GM23338 (cell line): Measurements from ENCODE around the gene TMEM213. TPM values are rescaled to one million over a fixed set of nuclear protein-coding genes. Genes with fewer than 3 reads are reported as not detected.

Experiments
- ATAC-seq: fragments of 200-7000 bp; cut with Tn5 transposase; 3 replicates; pipeline ENCODE4 v1.9.1; 2020
- DNase-seq: peaks from one replicate; pipeline ENCODE4 v3.0.0-alpha.2; 2015; ENCODE audit warnings: low spot score
- H2AFZ ChIP-seq: fragments of 200-600 bp; sonication (generic); 2 replicates; pipeline ENCODE4 v1.8.0; 2016; ENCODE audit warnings: antibody characterized with exemption, mild to moderate bottlenecking, moderate library complexity
- H3F3A ChIP-seq: fragments of 200-600 bp; sonication (generic); replicated peaks from 2 replicates; pipeline ENCODE4 v1.8.0; 2017; ENCODE audit warnings: antibody characterized with exemption, mixed run types, low read depth
- H3K27ac ChIP-seq: fragments of 200-600 bp; sonication (generic); 2 replicates; pipeline ENCODE4 v1.6.1; 2016; ENCODE audit warnings: low read depth
- H3K27me3 ChIP-seq: fragments of 200-600 bp; sonication (generic); 2 replicates; pipeline ENCODE4 v1.8.0; 2016; ENCODE audit warnings: mild to moderate bottlenecking, mixed run types, moderate library complexity; ENCODE audit not compliant: insufficient read depth
- H3K36me3 ChIP-seq: fragments of 200-600 bp; sonication (generic); 2 replicates; pipeline ENCODE4 v1.8.0; 2016; ENCODE audit warnings: mild to moderate bottlenecking; ENCODE audit not compliant: insufficient read depth
- H3K4me1 ChIP-seq: fragments of 200-600 bp; sonication (generic); 2 replicates; pipeline ENCODE4 v1.8.0; 2016; ENCODE audit warnings: mild to moderate bottlenecking, moderate library complexity; ENCODE audit not compliant: insufficient read depth
- H3K4me2 ChIP-seq: fragments of 200-600 bp; sonication (generic); 2 replicates; pipeline ENCODE4 v1.7.1; 2017; ENCODE audit warnings: mixed run types
- H3K4me3 ChIP-seq: fragments of 200-600 bp; sonication (generic); 2 replicates; pipeline ENCODE4 v1.6.1; 2016; ENCODE audit warnings: mixed run types
- H3K79me2 ChIP-seq: fragments of 200-600 bp; sonication (generic); replicated peaks from 2 replicates; pipeline ENCODE4 v1.8.0; 2017; ENCODE audit warnings: mild to moderate bottlenecking; ENCODE audit not compliant: insufficient read depth
- H3K9me2 ChIP-seq: fragments of 200-600 bp; sonication (generic); 2 replicates; pipeline ENCODE4 v1.8.0; 2017; ENCODE audit not compliant: insufficient read depth
- H4K20me1 ChIP-seq: fragments of 200-600 bp; sonication (generic); replicated peaks from 2 replicates; pipeline ENCODE4 v1.8.0; 2017; ENCODE audit warnings: mild to moderate bottlenecking; ENCODE audit not compliant: insufficient read depth
- H3K27ac Mint-ChIP-seq: 2 replicates; pipeline ENCODE4 v1.8.0; 2020; ENCODE audit warnings: inconsistent platforms, mild to moderate bottlenecking, moderate library complexity, mixed read lengths
- H3K27me3 Mint-ChIP-seq: 3 replicates; pipeline ENCODE4 v1.8.0; 2022; ENCODE audit warnings: low read depth, mild to moderate bottlenecking, moderate library complexity, mixed read lengths, inconsistent platforms; ENCODE audit not compliant: insufficient read depth, poor library complexity
- H3K36me3 Mint-ChIP-seq: 3 replicates; pipeline ENCODE4 v1.8.0; 2021; ENCODE audit warnings: low read depth, mild to moderate bottlenecking, inconsistent platforms, moderate library complexity, mixed read lengths
- H3K4me1 Mint-ChIP-seq: 3 replicates; pipeline ENCODE4 v1.8.0; 2020; ENCODE audit warnings: mild to moderate bottlenecking, inconsistent platforms, mixed read lengths
- H3K4me3 Mint-ChIP-seq: 3 replicates; pipeline ENCODE4 v1.8.0; 2021; ENCODE audit warnings: moderate library complexity, mild to moderate bottlenecking, inconsistent platforms, mixed read lengths
- H3K9me3 Mint-ChIP-seq: 3 replicates; pipeline ENCODE4 v1.8.0; 2020; ENCODE audit warnings: moderate library complexity, mild to moderate bottlenecking, inconsistent platforms, mixed read lengths
- CREB1 ChIP-seq: fragments of 250-450 bp; sonication (Bioruptor Pico); IDR thresholded peaks from 2 replicates; pipeline ENCODE4 v1.5.0; 2020; ENCODE audit warnings: low read depth, mild to moderate bottlenecking, moderate library complexity
- EZH2 ChIP-seq: fragments of 200-600 bp; sonication (generic); IDR thresholded peaks from one replicate; pipeline ENCODE4 v1.8.0; 2017; ENCODE audit warnings: antibody characterized with exemption, mild to moderate bottlenecking, low read depth; ENCODE audit not compliant: unreplicated experiment
- JUNB ChIP-seq: IDR thresholded peaks from one replicate; pipeline ENCODE4 v1.6.1; 2016; ENCODE audit warnings: antibody characterized with exemption; ENCODE audit not compliant: unreplicated experiment
- NANOG ChIP-seq: IDR thresholded peaks from 2 replicates; pipeline ENCODE4 v1.6.1; 2016; ENCODE audit warnings: antibody characterized with exemption, borderline replicate concordance
- POLR2AphosphoS5 ChIP-seq: IDR thresholded peaks from 2 replicates; pipeline ENCODE4 v1.6.1; 2016; ENCODE audit warnings: antibody characterized with exemption, low read depth
- STAT1 ChIP-seq: IDR thresholded peaks from one replicate; pipeline ENCODE4 v1.6.1; 2016; ENCODE audit warnings: antibody characterized with exemption; ENCODE audit not compliant: unreplicated experiment
- ZNF114 ChIP-seq: fragments of 250-450 bp; sonication (Bioruptor Pico); IDR thresholded peaks from 2 replicates; pipeline ENCODE4 v1.5.0; 2020; ENCODE audit warnings: mild to moderate bottlenecking, moderate library complexity
- ZNF331 ChIP-seq: fragments of 250-450 bp; sonication (Bioruptor Pico); IDR thresholded peaks from 2 replicates; pipeline ENCODE4 v1.5.0; 2020; ENCODE audit warnings: low read depth, mild to moderate bottlenecking, moderate library complexity
- polyA plus RNA-seq: library from polyadenylated mRNA; unstranded; fragments of >200 nt; fragmentation: Nextera tagmentation; extraction: Ambion mirVana; gene quantifications from 2 replicates; pipeline ENCODE4 v1.2.1, GENCODE V29; 2016
- total RNA-seq: library from RNA; depleted of rRNA; stranded (reverse); fragments of >200 nt; shearing (Covaris generic); gene quantifications from 2 replicates; pipeline ENCODE4 v1.2.3, GENCODE V29; 2014
- TF ChIP-seq, protein P1 (sequence below): IDR thresholded peaks from one replicate; pipeline ENCODE4 v1.6.1; 2018; ENCODE audit warnings: antibody characterized with exemption; ENCODE audit not compliant: unreplicated experiment
- TF ChIP-seq, protein P2 (sequence below): fragments of 250-450 bp; sonication (Bioruptor Pico); IDR thresholded peaks from 2 replicates; pipeline ENCODE4 v1.5.0; 2020; ENCODE audit warnings: mild to moderate bottlenecking, moderate library complexity

Gene TMEM213
- total and polyA plus RNA-seq, 2 experiments from 2014 or later, result 0.89 TPM; not detected in 1

GRCh38 chr7:138748666-138749065 lies 49.1 kb upstream of the TMEM213 start (continued):
- no peak for TF ChIP-seq POLR2AphosphoS5
- TF ChIP-seq CREB1 (CRISPR knock-in tag), result no peak
- no peak for TF ChIP-seq JUNB
- TF ChIP-seq, protein P1, sequence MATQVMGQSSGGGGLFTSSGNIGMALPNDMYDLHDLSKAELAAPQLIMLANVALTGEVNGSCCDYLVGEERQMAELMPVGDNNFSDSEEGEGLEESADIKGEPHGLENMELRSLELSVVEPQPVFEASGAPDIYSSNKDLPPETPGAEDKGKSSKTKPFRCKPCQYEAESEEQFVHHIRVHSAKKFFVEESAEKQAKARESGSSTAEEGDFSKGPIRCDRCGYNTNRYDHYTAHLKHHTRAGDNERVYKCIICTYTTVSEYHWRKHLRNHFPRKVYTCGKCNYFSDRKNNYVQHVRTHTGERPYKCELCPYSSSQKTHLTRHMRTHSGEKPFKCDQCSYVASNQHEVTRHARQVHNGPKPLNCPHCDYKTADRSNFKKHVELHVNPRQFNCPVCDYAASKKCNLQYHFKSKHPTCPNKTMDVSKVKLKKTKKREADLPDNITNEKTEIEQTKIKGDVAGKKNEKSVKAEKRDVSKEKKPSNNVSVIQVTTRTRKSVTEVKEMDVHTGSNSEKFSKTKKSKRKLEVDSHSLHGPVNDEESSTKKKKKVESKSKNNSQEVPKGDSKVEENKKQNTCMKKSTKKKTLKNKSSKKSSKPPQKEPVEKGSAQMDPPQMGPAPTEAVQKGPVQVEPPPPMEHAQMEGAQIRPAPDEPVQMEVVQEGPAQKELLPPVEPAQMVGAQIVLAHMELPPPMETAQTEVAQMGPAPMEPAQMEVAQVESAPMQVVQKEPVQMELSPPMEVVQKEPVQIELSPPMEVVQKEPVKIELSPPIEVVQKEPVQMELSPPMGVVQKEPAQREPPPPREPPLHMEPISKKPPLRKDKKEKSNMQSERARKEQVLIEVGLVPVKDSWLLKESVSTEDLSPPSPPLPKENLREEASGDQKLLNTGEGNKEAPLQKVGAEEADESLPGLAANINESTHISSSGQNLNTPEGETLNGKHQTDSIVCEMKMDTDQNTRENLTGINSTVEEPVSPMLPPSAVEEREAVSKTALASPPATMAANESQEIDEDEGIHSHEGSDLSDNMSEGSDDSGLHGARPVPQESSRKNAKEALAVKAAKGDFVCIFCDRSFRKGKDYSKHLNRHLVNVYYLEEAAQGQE, result no peak
- TF ChIP-seq EZH2, result no peak
- TF ChIP-seq NANOG, result no peak
- TF ChIP-seq ZNF114 (CRISPR knock-in tag), result no peak
- TF ChIP-seq STAT1, result no peak

GRCh38 chr7:138749960-138750359 lies 47.8 kb upstream of the TMEM213 start:
- H3K4me1 ChIP-seq, result peaks cover 10% of the 10 kb centered on the region; the same call in 1 of the 2 replicates
- H2AFZ ChIP-seq, result 0 out of 2 replicates have a peak overlapping the region, but pooled peaks have one; percentile 38
- H3K4me3 ChIP-seq, result no peak overlapping the region
- no peaks in the 10 kb centered on the region for H3K27me3 ChIP-seq
- H3K4me3 Mint-ChIP-seq, result no peak overlapping the region
- H3K36me3 Mint-ChIP-seq, result no peaks in the 10 kb centered on the region
- H3K27me3 Mint-ChIP-seq, result peaks cover 6% of the 10 kb centered on the region
- DNase-seq, result no peak
- TF ChIP-seq NANOG, result no peak
- no peak for ATAC-seq
- no peaks in the 10 kb centered on the region for H3K9me3 Mint-ChIP-seq
- H3K79me2 ChIP-seq, result no peaks in the 10 kb centered on the region
- H4K20me1 ChIP-seq, result no peaks in the 10 kb centered on the region
- H3K36me3 ChIP-seq, result no peaks in the 10 kb centered on the region
- no peak overlapping the region for H3K27ac Mint-ChIP-seq
- H3K9me2 ChIP-seq, result no peaks in the 10 kb centered on the region
- no peaks in the 10 kb centered on the region for H3F3A ChIP-seq
- no peak overlapping the region for H3K27ac ChIP-seq
- peaks cover 13% of the 10 kb centered on the region for H3K4me1 Mint-ChIP-seq
- no peak overlapping the region for H3K4me2 ChIP-seq

- Histone ChIP-seq H3K4me1 (peaks cover 13% of the 10 kb centered on the region), H3K4me2 (no peak overlapping the region), H3K27ac (no peak overlapping the region), H4K20me1 (no peaks in the 10 kb centered on the region), H3K4me3 (no peak overlapping the region), H3K27me3 (no peaks in the 10 kb centered on the region), H3K9me2 (no peaks in the 10 kb centered on the region), H3K79me2 (no peaks in the 10 kb centered on the region), H2AFZ (no peak overlapping the region), H3K36me3 (no peaks in the 10 kb centered on the region), H3F3A (no peaks in the 10 kb centered on the region)
- DNase-seq, result no peak
- H3K36me3 Mint-ChIP-seq, result no peaks in the 10 kb centered on the region
- no peak overlapping the region for H3K4me3 Mint-ChIP-seq
- no peak overlapping the region for H3K27ac Mint-ChIP-seq
- peaks cover 19% of the 10 kb centered on the region for H3K4me1 Mint-ChIP-seq
- ATAC-seq, result no peak
- H3K27me3 Mint-ChIP-seq, result peaks cover 6% of the 10 kb centered on the region
- no peaks in the 10 kb centered on the region for H3K9me3 Mint-ChIP-seq
- TF ChIP-seq, protein P2, sequence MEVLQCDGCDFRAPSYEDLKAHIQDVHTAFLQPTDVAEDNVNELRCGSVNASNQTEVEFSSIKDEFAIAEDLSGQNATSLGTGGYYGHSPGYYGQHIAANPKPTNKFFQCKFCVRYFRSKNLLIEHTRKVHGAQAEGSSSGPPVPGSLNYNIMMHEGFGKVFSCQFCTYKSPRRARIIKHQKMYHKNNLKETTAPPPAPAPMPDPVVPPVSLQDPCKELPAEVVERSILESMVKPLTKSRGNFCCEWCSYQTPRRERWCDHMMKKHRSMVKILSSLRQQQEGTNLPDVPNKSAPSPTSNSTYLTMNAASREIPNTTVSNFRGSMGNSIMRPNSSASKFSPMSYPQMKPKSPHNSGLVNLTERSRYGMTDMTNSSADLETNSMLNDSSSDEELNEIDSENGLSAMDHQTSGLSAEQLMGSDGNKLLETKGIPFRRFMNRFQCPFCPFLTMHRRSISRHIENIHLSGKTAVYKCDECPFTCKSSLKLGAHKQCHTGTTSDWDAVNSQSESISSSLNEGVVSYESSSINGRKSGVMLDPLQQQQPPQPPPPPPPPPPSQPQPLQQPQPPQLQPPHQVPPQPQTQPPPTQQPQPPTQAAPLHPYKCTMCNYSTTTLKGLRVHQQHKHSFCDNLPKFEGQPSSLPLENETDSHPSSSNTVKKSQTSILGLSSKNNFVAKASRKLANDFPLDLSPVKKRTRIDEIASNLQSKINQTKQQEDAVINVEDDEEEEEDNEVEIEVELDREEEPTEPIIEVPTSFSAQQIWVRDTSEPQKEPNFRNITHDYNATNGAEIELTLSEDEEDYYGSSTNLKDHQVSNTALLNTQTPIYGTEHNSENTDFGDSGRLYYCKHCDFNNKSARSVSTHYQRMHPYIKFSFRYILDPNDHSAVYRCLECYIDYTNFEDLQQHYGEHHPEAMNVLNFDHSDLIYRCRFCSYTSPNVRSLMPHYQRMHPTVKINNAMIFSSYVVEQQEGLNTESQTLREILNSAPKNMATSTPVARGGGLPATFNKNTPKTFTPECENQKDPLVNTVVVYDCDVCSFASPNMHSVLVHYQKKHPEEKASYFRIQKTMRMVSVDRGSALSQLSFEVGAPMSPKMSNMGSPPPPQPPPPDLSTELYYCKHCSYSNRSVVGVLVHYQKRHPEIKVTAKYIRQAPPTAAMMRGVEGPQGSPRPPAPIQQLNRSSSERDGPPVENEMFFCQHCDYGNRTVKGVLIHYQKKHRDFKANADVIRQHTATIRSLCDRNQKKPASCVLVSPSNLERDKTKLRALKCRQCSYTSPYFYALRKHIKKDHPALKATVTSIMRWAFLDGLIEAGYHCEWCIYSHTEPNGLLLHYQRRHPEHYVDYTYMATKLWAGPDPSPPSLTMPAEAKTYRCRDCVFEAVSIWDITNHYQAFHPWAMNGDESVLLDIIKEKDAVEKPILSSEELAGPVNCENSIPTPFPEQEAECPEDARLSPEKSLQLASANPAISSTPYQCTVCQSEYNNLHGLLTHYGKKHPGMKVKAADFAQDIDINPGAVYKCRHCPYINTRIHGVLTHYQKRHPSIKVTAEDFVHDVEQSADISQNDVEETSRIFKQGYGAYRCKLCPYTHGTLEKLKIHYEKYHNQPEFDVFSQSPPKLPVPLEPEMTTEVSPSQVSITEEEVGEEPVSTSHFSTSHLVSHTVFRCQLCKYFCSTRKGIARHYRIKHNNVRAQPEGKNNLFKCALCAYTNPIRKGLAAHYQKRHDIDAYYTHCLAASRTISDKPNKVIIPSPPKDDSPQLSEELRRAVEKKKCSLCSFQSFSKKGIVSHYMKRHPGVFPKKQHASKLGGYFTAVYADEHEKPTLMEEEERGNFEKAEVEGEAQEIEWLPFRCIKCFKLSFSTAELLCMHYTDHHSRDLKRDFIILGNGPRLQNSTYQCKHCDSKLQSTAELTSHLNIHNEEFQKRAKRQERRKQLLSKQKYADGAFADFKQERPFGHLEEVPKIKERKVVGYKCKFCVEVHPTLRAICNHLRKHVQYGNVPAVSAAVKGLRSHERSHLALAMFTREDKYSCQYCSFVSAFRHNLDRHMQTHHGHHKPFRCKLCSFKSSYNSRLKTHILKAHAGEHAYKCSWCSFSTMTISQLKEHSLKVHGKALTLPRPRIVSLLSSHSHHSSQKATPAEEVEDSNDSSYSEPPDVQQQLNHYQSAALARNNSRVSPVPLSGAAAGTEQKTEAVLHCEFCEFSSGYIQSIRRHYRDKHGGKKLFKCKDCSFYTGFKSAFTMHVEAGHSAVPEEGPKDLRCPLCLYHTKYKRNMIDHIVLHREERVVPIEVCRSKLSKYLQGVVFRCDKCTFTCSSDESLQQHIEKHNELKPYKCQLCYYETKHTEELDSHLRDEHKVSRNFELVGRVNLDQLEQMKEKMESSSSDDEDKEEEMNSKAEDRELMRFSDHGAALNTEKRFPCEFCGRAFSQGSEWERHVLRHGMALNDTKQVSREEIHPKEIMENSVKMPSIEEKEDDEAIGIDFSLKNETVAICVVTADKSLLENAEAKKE (CRISPR knock-in tag), result no peak
- TF ChIP-seq ZNF331 (CRISPR knock-in tag) (no peak), CREB1 (CRISPR knock-in tag) (no peak)
Measured at GRCh38 chr7:138750473-138750872, 47.3 kb upstream of the TMEM213 start.
